ENCODE data around the gene PRPS2.

The PRPS2 gene

DNA sequence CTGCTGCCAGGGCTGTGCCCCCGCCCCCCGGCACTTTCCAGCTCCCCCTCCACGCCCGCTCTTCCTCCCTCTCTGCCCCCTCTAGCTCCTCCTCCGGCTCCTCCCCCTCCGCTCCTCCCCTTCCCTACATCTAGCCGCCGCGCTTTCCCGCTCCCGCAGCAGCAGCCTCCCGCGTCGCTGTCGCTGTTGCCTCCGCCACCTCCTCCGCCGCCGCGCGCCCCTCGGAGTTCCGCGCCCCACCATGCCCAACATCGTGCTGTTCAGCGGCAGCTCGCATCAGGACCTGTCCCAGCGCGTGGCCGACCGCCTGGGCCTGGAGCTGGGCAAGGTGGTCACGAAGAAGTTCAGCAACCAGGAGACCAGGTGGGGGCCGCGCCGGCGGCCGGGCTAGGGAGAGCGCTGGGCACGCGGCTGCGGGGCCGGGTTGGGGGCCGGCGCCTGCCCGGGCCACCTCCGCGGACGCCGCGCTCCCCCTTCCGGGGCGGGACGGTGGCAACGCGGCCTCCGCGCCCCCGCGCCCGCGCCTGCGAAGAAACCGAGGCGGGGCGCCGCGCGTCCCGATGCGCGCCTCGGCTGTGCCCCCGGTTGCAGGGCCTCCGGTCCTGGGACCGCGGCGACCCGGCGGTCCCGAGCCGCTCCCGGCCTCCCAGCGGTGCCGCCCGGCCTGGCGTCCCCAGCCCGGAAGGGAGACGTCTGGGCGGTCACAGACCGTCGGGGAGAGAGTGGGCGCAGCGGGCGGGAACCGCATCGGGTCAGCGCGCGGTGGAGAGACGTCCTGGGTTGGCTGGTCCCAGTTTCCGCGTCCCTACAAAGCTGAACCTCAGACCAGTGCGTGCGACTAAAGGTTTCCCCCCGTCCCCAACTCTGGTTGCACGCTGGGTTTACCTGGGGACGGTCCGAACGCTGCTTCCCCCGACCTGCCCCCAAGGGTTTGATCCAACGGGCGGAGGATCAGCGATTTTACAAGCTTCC lies at the start of gene PRPS2:
Gene PRPS2, plus strand, starts transcription at position 156 of the 972 bp plus-strand sequence. Its CDS starts 86 bp downstream, at position 242.
- Histone ChIP-seq H3K27me3 (ENCODE audit: insufficient read depth, low read length, poor library complexity) (peaks cover 6% of the 10 kb centered on the region), H3K27ac (ENCODE audit: low read length) (peak within 1 kb of the TSS; percentile 78)
- ATAC-seq (ENCODE audit: insufficient read depth, low read depth): peak; percentile 90

DNA sequence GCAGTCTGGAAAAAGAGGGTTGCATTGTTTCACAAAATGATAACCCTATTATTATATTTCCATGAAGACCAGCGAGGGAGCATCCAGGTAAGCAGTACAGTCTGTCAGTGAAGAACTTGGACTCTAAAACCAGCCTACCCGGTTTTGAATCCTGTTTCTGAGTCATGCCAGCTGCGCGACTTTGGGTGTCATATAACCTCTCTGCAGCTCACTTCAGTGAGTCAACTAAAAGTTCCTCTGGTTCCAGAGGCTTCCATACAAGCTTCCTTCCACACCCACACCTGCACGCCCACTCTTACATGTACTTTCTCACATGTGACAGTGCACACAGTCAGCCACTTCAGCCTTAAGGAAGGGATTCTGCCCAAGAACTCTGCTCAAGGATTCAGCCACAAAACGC lies 49.8 kb upstream of the PRPS2 start:
- H4K20me1 ChIP-seq (ENCODE audit: insufficient read depth, low read length): no peaks in the 10 kb centered on the region
- H3K9ac ChIP-seq (ENCODE audit: low read depth, low read length): no peak overlapping the region
- TF ChIP-seq, protein P1, sequence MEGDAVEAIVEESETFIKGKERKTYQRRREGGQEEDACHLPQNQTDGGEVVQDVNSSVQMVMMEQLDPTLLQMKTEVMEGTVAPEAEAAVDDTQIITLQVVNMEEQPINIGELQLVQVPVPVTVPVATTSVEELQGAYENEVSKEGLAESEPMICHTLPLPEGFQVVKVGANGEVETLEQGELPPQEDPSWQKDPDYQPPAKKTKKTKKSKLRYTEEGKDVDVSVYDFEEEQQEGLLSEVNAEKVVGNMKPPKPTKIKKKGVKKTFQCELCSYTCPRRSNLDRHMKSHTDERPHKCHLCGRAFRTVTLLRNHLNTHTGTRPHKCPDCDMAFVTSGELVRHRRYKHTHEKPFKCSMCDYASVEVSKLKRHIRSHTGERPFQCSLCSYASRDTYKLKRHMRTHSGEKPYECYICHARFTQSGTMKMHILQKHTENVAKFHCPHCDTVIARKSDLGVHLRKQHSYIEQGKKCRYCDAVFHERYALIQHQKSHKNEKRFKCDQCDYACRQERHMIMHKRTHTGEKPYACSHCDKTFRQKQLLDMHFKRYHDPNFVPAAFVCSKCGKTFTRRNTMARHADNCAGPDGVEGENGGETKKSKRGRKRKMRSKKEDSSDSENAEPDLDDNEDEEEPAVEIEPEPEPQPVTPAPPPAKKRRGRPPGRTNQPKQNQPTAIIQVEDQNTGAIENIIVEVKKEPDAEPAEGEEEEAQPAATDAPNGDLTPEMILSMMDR (IDR thresholded peaks at IDR 0.05; ENCODE audit: borderline replicate concordance, extremely low read depth, low read length, poor library complexity, severe bottlenecking): no peak
- no peak for TF ChIP-seq EZH2 (IDR thresholded peaks at IDR 0.05; ENCODE audit: borderline replicate concordance, low read depth, low read length, severe bottlenecking)
- H3K4me3 ChIP-seq (ENCODE audit: low read depth in 1 of 2, low read length in 2 of 2): no peak overlapping the region
- H2AFZ ChIP-seq (ENCODE audit: low read depth, low read length): no peak overlapping the region
- no peaks in the 10 kb centered on the region for H3K79me2 ChIP-seq (ENCODE audit: insufficient read depth, low read length)
- H3K4me2 ChIP-seq (ENCODE audit: insufficient read depth, low read length): no peak overlapping the region
- H3K9me3 ChIP-seq (ENCODE audit: insufficient read depth, low read length, severe bottlenecking): no peaks in the 10 kb centered on the region
- H3K27me3 ChIP-seq (ENCODE audit: insufficient read depth, low read length, poor library complexity): no peaks in the 10 kb centered on the region
- DNase-seq: no peak
- ATAC-seq (ENCODE audit: insufficient read depth, low read depth): no peak
- no peak overlapping the region for H3K27ac ChIP-seq (ENCODE audit: low read length)
- no peaks in the 10 kb centered on the region for H3K4me1 ChIP-seq (ENCODE audit: insufficient read depth, low read length)
- no peaks in the 10 kb centered on the region for H3K36me3 ChIP-seq (ENCODE audit: insufficient read depth, low read length)

More for the DNA sequence above, at the start of gene PRPS2:
- Histone ChIP-seq H3K9me3 (ENCODE audit: insufficient read depth, low read length, severe bottlenecking) (no peaks in the 10 kb centered on the region), H3K4me1 (ENCODE audit: insufficient read depth, low read length) (peaks cover 36% of the 10 kb centered on the region), H4K20me1 (ENCODE audit: insufficient read depth, low read length) (no peaks in the 10 kb centered on the region; the same call in 1 of the 2 replicates), H3K79me2 (ENCODE audit: insufficient read depth, low read length) (peaks cover 46% of the 10 kb centered on the region), H3K9ac (ENCODE audit: low read depth, low read length) (peak within 1 kb of the TSS; percentile 88), H3K4me3 (ENCODE audit: low read depth in 1 of 2, low read length in 2 of 2) (peak within 1 kb of the TSS; percentile 53 to 90; a peak in 3 of 4 replicates), H2AFZ (ENCODE audit: low read depth, low read length) (peak within 1 kb of the TSS; percentile 95), H3K36me3 (ENCODE audit: insufficient read depth, low read length) (no peaks in the 10 kb centered on the region; the same call in 1 of the 2 replicates), H3K4me2 (ENCODE audit: insufficient read depth, low read length) (peak within 1 kb of the TSS; percentile 91)
- DNase-seq: peak; percentile 88
- TF ChIP-seq, protein P1 (IDR thresholded peaks at IDR 0.05; ENCODE audit: borderline replicate concordance, extremely low read depth, low read length, poor library complexity, severe bottlenecking): no peak
- no peak for TF ChIP-seq EZH2 (IDR thresholded peaks at IDR 0.05; ENCODE audit: borderline replicate concordance, low read depth, low read length, severe bottlenecking)

DNA sequence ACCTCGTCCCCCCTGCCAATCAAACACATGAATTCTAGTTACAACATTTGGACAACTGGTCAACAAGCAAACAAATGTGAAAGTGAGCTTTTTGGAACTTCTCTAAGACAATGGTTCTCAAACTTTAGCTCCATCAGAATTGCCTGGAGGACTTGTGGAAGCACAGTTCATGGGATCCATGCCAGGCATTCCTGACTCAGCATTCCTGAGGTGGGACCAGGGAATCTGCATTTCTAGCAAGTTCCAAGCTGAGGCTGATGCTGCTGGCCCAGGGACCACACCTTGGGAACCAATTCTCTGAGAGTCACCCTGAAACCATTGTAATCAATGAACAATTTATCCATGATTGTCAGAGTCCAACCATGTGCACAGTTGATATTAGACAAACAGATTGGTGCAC lies 43.8 kb upstream of the PRPS2 start:
- Histone ChIP-seq H3K4me2 (ENCODE audit: insufficient read depth, low read length) (no peak overlapping the region), H3K9me3 (ENCODE audit: insufficient read depth, low read length, severe bottlenecking) (no peaks in the 10 kb centered on the region), H3K79me2 (ENCODE audit: insufficient read depth, low read length) (no peaks in the 10 kb centered on the region), H3K4me3 (ENCODE audit: low read depth in 1 of 2, low read length in 2 of 2) (no peak overlapping the region), H3K9ac (ENCODE audit: low read depth, low read length) (no peak overlapping the region), H2AFZ (ENCODE audit: low read depth, low read length) (no peak overlapping the region), H4K20me1 (ENCODE audit: insufficient read depth, low read length) (no peaks in the 10 kb centered on the region), H3K27me3 (ENCODE audit: insufficient read depth, low read length, poor library complexity) (no peaks in the 10 kb centered on the region), H3K27ac (ENCODE audit: low read length) (no peak overlapping the region), H3K4me1 (ENCODE audit: insufficient read depth, low read length) (no peaks in the 10 kb centered on the region), H3K36me3 (ENCODE audit: insufficient read depth, low read length) (no peaks in the 10 kb centered on the region)
- TF ChIP-seq, protein P1 (IDR thresholded peaks at IDR 0.05; ENCODE audit: borderline replicate concordance, extremely low read depth, low read length, poor library complexity, severe bottlenecking): no peak
- TF ChIP-seq EZH2 (IDR thresholded peaks at IDR 0.05; ENCODE audit: borderline replicate concordance, low read depth, low read length, severe bottlenecking): no peak
- DNase-seq (no peak), ATAC-seq (ENCODE audit: insufficient read depth, low read depth) (no peak)

Measured in DND-41 (cell line).